HL-60/S4 treated with phorbol 12-myristate 13-acetate at 8.2 ng/mL for 4 days and 3 days (cell line): ENCODE results near the gene ANO2.
"Not testable (repeated sequence)": the region's sequence is repeated elsewhere in the genome, so short reads cannot be mapped to it uniquely, and the experiment has no call there.

Experiments used
- in situ Hi-C: fragments of 300-500 bp; cut with MboI; formaldehyde crosslinking; loops from 2 replicates; pipeline ENCODE4 v1.15.0; 2022; ENCODE audit warnings: low sequenced_read_pairs

ANO2 gene

GRCh38 chr12:5889381-5890047 lies 55.5 kb downstream of the ANO2 start:
- in situ Hi-C loops, result no loop called here

- in situ Hi-C loops, result no loop called here
Measured at GRCh38 chr12:5888816-5889315, 56.2 kb downstream of the ANO2 start.

DNA sequence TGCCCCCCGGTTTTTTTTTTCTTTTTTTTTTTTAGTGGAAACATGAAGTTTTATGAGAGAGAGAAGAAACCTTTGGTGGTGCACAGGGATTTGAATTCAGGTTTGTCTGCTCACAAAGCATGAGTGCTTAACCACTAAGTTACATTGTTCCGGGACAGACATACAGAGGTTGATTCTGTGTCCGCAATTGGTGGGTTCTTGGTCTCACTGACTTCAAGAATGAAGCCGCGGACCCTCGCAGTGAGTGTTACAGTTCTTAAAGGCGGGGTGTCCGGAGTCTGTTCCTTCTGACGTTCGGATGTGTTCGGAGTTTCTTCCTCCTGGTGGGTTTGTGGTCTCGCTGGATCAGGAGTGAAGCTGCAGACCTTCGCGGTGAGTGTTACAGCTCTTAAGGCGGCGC lies 57.2 kb downstream of the ANO2 start:
- in situ Hi-C loops, result not testable (repeated sequence)

GRCh38 chr12:5884866-5885265 lies 60.2 kb downstream of the ANO2 start:
- in situ Hi-C loops, result no loop called here

- in situ Hi-C loops, result no loop called here
Measured at GRCh38 chr12:5884285-5884684, 60.8 kb downstream of the ANO2 start.

- in situ Hi-C loops, result no loop called here
Measured at GRCh38 chr12:5882511-5883190, 62.4 kb downstream of the ANO2 start.

- in situ Hi-C loops, result no loop called here
Measured at GRCh38 chr12:5881666-5882065, 63.4 kb downstream of the ANO2 start.

GRCh38 chr12:5881101-5881606 lies 63.9 kb downstream of the ANO2 start:
- in situ Hi-C loops, result no loop called here

DNA sequence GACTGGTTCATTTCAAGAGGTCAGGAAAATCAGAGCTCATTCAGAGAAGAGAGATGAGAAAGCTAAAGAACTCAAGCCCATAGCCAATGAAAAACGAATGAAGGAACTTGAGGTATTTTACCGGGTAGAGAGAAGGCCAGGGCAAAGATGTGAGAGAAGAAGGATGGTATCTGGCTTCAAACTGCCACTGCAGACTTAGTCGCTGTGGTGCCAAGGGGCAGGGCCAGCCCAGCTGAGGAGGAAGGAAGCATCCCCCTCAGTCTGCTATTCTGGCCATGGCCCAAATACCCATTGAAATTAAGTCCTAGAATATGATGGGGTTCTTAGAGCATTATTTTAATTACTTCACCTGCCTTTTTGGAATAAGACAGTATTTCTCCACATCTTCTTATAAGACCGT lies 69.2 kb downstream of the ANO2 start:
- in situ Hi-C loops, result no loop called here

- in situ Hi-C loops, result no loop called here
Measured at GRCh38 chr12:5874514-5874913, 70.5 kb downstream of the ANO2 start.

DNA sequence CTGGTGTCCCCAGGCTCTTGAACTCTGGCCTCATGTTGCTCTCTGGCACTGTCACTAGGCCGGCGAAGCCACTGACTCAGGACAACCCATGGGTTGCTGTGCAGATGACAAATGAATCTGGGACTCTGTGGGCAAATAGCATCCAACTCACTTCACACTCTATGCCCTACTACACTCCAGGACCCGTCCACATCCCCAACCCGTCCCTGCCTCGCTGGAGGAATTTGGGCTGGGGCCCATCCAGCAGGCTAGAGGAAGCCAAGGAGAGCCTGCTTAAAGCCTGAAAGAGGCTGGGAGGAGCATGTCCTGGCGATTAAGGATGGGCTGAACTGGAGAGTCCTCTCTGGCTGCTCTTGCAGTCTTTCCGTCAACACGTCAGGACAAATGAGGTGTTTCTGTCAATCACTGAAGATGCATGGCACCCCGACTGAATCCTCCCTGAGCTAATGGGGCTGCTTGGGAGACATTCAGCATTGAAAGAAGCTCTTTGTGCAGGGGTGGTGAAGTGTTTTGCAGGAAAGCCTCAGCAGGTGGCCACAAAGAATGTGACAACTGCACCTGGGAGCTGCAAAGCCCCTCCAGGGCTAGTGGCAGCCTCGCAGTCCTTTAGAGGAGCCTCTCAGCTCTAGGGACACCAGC lies 71.7 kb downstream of the ANO2 start:
- in situ Hi-C loops, result no loop called here

DNA sequence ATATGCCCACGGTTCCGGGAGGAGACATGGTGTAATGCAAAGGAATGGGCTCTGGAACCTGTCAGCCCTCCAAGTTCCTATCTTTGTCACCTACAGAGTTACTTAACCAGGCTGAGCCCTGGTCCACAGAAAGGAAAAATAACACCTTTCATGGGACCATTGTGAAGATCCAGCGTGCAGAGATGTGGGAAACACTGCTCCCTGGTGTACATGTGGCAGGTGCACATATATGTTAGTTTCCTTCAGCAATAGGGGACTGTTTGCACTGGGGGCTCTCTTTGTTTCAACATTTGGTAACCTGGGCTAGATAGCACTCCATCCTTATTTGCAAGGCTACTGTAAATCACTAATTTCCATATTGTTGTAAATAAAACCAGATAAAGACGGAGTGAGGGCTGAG lies 72.3 kb downstream of the ANO2 start:
- in situ Hi-C loops, result no loop called here

- in situ Hi-C loops, result no loop called here
Measured at GRCh38 chr12:5871741-5872140, 73.3 kb downstream of the ANO2 start.

GRCh38 chr12:5870183-5870582 lies 74.9 kb downstream of the ANO2 start:
- in situ Hi-C loops, result no loop called here

DNA sequence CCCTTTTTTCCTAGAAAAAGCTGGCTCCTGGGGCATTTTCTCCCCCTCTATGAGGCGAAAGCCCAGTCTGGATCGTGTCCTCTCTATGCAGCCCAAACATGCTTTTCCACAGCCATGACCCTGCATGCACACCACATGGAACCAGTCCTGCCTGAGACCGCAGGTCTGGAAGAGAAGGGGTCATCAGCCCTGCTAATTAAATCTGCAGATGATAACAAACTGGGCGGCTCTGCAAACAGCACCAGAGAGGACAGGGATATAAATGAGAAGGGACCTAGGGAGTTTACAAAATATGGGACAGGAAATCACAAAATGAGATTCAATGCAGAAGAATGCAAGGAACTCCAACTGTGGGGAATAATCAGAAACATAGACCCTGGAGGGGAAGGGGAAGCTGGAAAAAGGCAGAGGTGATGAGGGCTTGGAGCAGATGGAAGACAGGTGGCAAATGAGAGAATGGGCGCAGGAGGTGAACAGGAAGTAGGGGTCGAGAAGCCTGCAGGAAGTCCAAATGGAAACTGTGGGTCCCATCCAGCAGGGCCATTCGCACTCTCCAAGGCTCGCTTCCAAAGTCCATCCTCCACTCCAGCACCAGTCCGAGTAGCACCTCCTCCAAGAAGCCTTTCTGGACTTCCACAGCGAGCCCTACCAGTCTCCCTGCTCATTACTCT lies 76.3 kb downstream of the ANO2 start:
- in situ Hi-C loops, result no loop called here

GRCh38 chr12:5865397-5865796 lies 79.7 kb downstream of the ANO2 start:
- in situ Hi-C loops, result no loop called here

GRCh38 chr12:5864972-5865371 lies 80.1 kb downstream of the ANO2 start:
- in situ Hi-C loops, result no loop called here

DNA sequence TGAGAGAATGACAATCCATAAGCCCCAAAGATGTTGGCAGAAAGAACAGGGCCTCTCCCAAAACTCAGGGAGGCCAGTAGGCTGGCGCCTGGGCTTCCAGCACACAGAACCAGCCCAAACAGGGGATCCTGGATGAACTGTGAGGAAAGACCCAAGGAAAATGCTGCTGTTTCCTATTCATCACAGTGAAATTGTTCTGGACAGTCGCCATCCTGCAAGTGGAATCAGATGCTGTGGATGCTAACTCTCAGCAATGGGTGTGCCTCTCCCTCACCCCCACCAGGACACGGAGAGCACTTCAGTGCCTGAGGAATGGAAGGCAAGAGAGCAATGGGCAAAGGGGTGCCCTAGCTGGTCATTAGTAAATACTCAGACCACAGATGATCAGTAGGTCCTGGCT lies 80.8 kb downstream of the ANO2 start:
- in situ Hi-C loops, result no loop called here

- in situ Hi-C loops, result no loop called here
Measured at GRCh38 chr12:5861416-5861815, 83.6 kb downstream of the ANO2 start.

DNA sequence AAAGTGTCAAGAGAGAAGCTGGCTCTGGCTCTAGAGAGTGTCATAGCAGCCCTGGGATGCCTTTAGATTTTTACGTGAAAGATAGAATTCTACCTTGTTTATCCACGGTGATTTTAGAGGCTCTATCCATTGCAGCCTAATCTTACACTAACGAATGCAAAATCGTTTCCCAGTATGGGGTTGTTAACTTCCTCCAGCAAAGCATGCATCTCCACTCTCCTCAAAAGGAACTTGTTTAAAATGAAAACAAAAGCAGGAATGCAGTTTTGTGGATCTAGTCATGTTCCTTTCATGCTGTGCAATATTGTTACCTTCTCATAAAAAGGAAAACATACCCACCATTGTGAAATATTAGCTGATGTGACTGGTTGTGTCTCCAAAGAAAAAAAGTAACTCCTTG lies 88.4 kb downstream of the ANO2 start:
- in situ Hi-C loops, result no loop called here

- in situ Hi-C loops, result no loop called here
Measured at GRCh38 chr12:5846950-5847349, 98.1 kb downstream of the ANO2 start.
